Sigmoid colon (tissue), 7 donors: ENCODE measurements around the gene RPL22. TPM values are rescaled to one million over a fixed set of nuclear protein-coding genes. Genes with fewer than 3 reads are reported as not detected.

Experiments
- DNase-seq: peaks from one replicate; pipeline ENCODE4 v3.0.0-alpha.2; 2019
- H3K27ac ChIP-seq, 4 donors: fragments of 200-600 bp; sonication (generic); one replicate each; pipeline ENCODE4 v1.5.1; 2016 to 2019; ENCODE audit warnings: mild to moderate bottlenecking in 1 of 4
- H3K27me3 ChIP-seq, 3 donors: fragments of 200-600 bp; sonication (generic); one replicate each; pipeline ENCODE4 v1.5.1; 2019; ENCODE audit warnings: mild to moderate bottlenecking in 1 of 3
- H3K36me3 ChIP-seq, 4 donors: fragments of 200-600 bp; sonication (generic); one replicate each; pipeline ENCODE4 v1.5.1; 2016 to 2019
- H3K4me1 ChIP-seq, 4 donors: fragments of 200-600 bp; sonication (generic); one replicate each; pipeline ENCODE4 v1.5.1; 2017 to 2019
- H3K4me3 ChIP-seq, 4 donors: fragments of 200-600 bp; sonication (generic); one replicate each; pipeline ENCODE4 v1.5.1; 2017 to 2019; ENCODE audit warnings: mild to moderate bottlenecking in 2 of 4, moderate library complexity in 1 of 4
- H3K9me3 ChIP-seq, 4 donors: fragments of 200-600 bp in 3 of 4; sonication (generic) in 3 of 4; one replicate each; pipeline versions ENCODE4 v1.5.1 to v1.6.1; 2013 to 2019
- CTCF ChIP-seq, 4 experiments: fragments of 450-650 bp in 3 of 4; fragments of 200-600 bp in 1 of 4; IDR thresholded peaks; one replicate each; pipeline ENCODE4 v1.5.1; 2016 to 2019; ENCODE audit warnings: antibody characterized with exemption in 4 of 4, mild to moderate bottlenecking in 3 of 4, moderate library complexity in 2 of 4
- EP300 ChIP-seq, 4 donors: sonication (generic); formaldehyde crosslinking; IDR thresholded peaks; one replicate each; pipeline ENCODE4 v1.6.1; 2017; ENCODE audit warnings: antibody characterized with exemption in 4 of 4
- POLR2A ChIP-seq, 2 donors: fragments of 450-650 bp; IDR thresholded peaks; one replicate each; pipeline ENCODE4 v1.6.1; 2016; ENCODE audit warnings: antibody characterized with exemption in 2 of 2, mild to moderate bottlenecking in 2 of 2, moderate library complexity in 2 of 2
- POLR2AphosphoS5 ChIP-seq, 4 donors: sonication (generic); formaldehyde crosslinking; IDR thresholded peaks; one replicate each; pipeline ENCODE4 v1.6.1; 2017; ENCODE audit warnings: antibody characterized with exemption in 4 of 4
- WGBS, 2 donors: extraction: QIAGEN DNeasy Blood & Tissue Kit; methylation state at CpG; one replicate each; pipeline ENCODE4 v1.1.7; 2013; 5-methylcytosine and 5-hydroxymethylcytosine counted together
- intact Hi-C: fragments of 100-400 bp; cut with DNase I; formaldehyde crosslinking; loops from one replicate; pipeline ENCODE4 v1.15.1; 2023
- polyA plus RNA-seq, 3 donors: library from polyadenylated mRNA; stranded (reverse); fragments of 200-250 nt; gene quantifications; one replicate each; pipeline ENCODE4 v1.2.3, GENCODE V29; 2013
- total RNA-seq, 4 donors: library from RNA; depleted of rRNA; stranded (reverse); fragments of >200 nt; gene quantifications; one replicate each; pipeline ENCODE4 v1.1.0, GENCODE V29; 2016
- donor health status: healthy with polysubstance abuse.
- donor health status: Bipolar disorder and iron deficiency.
- donor health status: healthy.

The RPL22 gene
- total and polyA plus RNA-seq, 7 donors = 166 to 443 (median 267) TPM

- DNase-seq = no peak
- Histone ChIP-seq H3K4me3 (no peak overlapping the region), H3K4me1 (peaks cover 0 to 12% (median 9%) of the 10 kb centered on the region in 4 donors), H3K9me3 (no peaks in the 10 kb centered on the region), H3K27ac (no peak overlapping the region), H3K27me3 (peaks cover 14 to 43% (median 30%) of the 10 kb centered on the region in 3 donors), H3K36me3 (no peaks in the 10 kb centered on the region)
- WGBS, 2 donors = 71 to 80% methylated on average over 2 of the region's 2 CpGs
- intact Hi-C loops = no loop called here
- TF ChIP-seq EP300 (IDR thresholded peaks at IDR 0.05) (no peak), CTCF (IDR thresholded peaks at IDR 0.05) (no peak), POLR2A (IDR thresholded peaks at IDR 0.05) (no peak), POLR2AphosphoS5 (IDR thresholded peaks at IDR 0.05) (no peak)
These were observed 54.0 kb downstream of the RPL22 start for GRCh38 chr1:6145396-6145750.

GRCh38 chr1:6144647-6145395 is 54.6 kb downstream of the RPL22 start:
- Histone ChIP-seq H3K9me3 (no peaks in the 10 kb centered on the region), H3K36me3 (no peaks in the 10 kb centered on the region), H3K4me1 (peaks cover 0 to 12% (median 9%) of the 10 kb centered on the region in 4 donors), H3K4me3 (no peak overlapping the region), H3K27me3 (peaks cover 14 to 43% (median 30%) of the 10 kb centered on the region in 3 donors), H3K27ac (no peak overlapping the region)
- WGBS, 2 donors = 61 to 65% methylated on average over 16 of the region's 16 CpGs
- DNase-seq = no peak
- intact Hi-C loops = no loop called here
- TF ChIP-seq CTCF (IDR thresholded peaks at IDR 0.05) = no peak
- TF ChIP-seq POLR2AphosphoS5 (IDR thresholded peaks at IDR 0.05) = no peak
- no peak for TF ChIP-seq POLR2A (IDR thresholded peaks at IDR 0.05)
- TF ChIP-seq EP300 (IDR thresholded peaks at IDR 0.05) = no peak

- Histone ChIP-seq H3K4me3 (no peak overlapping the region), H3K27me3 (peaks cover 14 to 40% (median 27%) of the 10 kb centered on the region in 3 donors), H3K36me3 (no peaks in the 10 kb centered on the region), H3K27ac (no peak overlapping the region), H3K9me3 (no peaks in the 10 kb centered on the region), H3K4me1 (peaks cover 0 to 11% (median 9%) of the 10 kb centered on the region in 4 donors)
- TF ChIP-seq EP300 (IDR thresholded peaks at IDR 0.05) = no peak
- TF ChIP-seq POLR2A (IDR thresholded peaks at IDR 0.05) = no peak
- TF ChIP-seq CTCF (IDR thresholded peaks at IDR 0.05) = no peak
- TF ChIP-seq POLR2AphosphoS5 (IDR thresholded peaks at IDR 0.05) = no peak
- intact Hi-C loops = no loop called here
- DNase-seq = no peak
- 84 to 87% methylated on average over 7 of the region's 7 CpGs for WGBS, 2 donors
These were observed 55.2 kb downstream of the RPL22 start for GRCh38 chr1:6144175-6144574.

- no peak overlapping the region for H3K27ac ChIP-seq
- intact Hi-C loops = no loop called here
- H3K9me3 ChIP-seq = no peaks in the 10 kb centered on the region
- H3K27me3 ChIP-seq = peaks cover 14 to 32% (median 20%) of the 10 kb centered on the region in 3 donors
- WGBS, 2 donors = 83 to 89% methylated on average over 4 of the region's 4 CpGs
- no peak for TF ChIP-seq POLR2A (IDR thresholded peaks at IDR 0.05)
- no peak for TF ChIP-seq POLR2AphosphoS5 (IDR thresholded peaks at IDR 0.05)
- no peak for TF ChIP-seq CTCF (IDR thresholded peaks at IDR 0.05)
- TF ChIP-seq EP300 (IDR thresholded peaks at IDR 0.05) = no peak
- H3K4me3 ChIP-seq = no peak overlapping the region
- no peaks in the 10 kb centered on the region for H3K36me3 ChIP-seq
- peaks cover 0 to 4% (median 3%) of the 10 kb centered on the region in 4 donors for H3K4me1 ChIP-seq
- DNase-seq = no peak
These were observed 56.0 kb downstream of the RPL22 start for GRCh38 chr1:6143395-6143794.
